GM19351 (cell line): ENCODE measurements around the gene CASQ1.

Experiments used
- ATAC-seq: cut with Tn5 transposase; IDR thresholded peaks from one replicate; pipeline ENCODE4 v1.9.1; 2021; ENCODE audit warnings: mild to moderate bottlenecking, moderate library complexity; ENCODE audit not compliant: unreplicated experiment

The CASQ1 gene

DNA sequence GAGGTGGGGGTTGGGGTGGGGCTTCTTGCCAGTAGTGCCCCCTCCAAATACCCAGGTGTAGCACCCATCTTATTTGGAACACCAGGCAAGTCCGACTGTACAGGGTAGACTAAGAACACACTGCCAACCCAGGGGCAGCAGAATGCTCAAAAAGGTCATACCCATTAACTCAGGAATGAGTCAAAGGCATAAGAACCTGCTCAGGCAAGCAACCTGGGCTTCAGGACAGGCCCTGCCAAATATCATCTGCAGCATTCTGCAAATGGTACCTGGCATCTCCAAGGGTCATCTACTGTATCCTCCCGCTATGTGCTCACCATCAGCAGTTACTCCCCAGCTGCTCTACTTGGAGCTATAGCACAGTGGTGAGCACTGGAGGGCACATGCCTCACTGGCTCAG, 34.2 kb downstream of the CASQ1 start:
- ATAC-seq: no peak

DNA sequence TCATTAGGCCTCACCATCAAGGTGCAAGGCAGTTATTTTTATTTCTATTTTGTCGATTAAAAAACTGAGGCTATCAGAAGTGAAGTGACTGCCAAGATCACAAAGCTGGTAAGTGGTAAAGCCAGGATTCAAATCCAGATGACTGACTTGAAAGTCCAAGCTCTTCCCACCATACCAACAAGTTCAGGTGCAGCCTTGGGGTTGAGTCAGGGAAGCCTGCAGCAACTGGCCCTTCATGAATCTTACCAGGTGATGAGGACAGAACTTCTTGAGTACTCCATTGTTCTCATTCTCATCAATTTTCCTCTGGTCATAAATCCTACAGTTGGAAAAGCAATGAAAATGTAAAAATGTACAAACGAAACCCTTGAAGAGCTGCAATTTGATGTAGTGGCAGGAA, 35.0 kb downstream of the CASQ1 start:
- ATAC-seq: no peak

DNA sequence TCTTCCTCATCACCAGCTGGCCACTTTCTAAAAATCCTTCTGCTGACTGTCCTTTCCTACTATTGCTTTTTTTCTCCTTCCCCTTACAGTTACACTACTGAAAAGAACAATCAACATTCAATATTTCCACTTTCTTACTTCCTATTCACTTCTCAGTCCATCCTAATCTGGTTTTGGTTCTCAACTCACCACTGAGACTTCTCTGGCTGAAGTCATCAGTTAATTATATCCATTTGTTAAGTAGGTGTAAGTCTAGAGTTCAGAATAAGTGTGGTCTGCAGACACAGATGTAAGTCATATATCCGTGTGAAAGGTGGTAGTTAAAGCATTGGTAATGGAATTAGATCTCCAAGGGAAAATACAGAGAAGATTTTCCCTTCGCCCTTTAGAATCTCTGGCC, 36.2 kb downstream of the CASQ1 start:
- ATAC-seq: peak; percentile 65

DNA sequence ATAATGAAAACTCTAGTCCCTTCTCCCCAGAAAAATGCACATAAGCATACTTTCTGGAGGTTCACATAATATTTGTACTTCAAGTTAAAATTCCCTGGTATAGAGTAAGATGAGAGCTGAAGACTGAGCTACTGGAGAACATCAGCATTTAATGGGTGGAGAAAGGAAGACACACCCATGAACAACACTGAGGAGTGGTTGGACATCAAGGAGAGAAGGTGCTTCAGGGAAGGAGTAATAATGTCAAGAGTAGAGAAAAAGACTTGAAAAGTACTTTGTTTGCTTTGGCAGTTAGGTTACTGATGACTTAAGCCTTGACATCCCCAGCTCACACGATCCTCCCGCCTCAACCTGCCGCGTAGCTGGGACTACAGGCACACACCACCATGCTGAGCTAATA, 36.7 kb downstream of the CASQ1 start:
- ATAC-seq: no peak

DNA sequence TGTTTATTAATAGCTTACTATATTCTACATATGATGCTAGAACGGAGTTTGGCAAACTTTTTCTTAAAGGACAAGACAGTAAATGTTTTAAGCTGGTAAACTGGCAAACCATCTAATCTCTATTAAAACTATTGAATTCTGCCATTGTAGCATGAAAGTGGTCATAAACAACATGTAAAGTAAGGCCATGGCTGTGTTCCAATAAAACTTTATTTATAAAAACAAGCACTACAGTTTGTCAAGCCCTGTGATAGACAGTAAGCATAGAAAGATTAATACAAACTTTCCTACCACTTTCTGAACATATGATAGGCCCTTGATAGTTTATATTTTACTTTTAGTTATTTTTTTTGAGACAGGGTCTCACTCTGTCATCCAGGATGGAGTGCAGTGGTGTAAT, 37.2 kb downstream of the CASQ1 start:
- ATAC-seq: no peak

DNA sequence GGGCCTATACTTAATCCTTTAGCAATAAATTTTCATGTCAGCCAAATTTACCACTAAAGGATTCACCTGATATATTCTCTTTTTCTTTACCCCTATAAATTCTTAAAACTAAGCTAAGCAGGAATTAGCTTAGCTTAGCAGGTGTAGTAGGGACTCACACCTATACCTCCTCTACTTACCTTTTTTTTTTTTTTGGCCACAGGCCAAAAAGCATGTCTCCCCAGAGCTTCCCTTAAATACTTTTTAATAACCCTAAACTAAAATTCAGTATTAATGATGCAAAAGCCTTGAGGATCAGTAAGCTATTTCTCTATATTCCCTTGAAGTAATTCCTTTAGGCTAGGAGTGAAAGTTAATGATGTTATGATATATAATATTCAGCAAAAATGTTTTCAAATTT, 38.1 kb downstream of the CASQ1 start:
- no peak for ATAC-seq

DNA sequence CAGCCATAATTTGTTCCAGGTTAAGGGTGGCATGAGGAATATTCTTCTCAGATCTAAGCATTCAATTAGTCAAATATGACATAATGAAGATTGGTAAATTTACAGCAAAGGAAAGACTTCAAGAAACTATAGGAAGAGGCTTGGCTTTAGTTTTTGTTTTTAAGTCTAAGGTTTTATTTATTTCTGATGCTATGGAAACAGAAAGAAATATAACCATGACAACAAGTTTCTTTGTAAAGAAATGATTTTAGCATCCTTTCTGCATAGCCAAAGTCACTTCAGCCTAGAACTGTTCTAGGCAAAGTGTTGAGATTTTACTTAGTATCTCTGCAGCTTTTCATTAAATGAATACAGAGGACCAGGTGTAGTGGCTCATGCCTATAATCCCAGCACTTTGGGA, 42.5 kb downstream of the CASQ1 start:
- no peak for ATAC-seq

DNA sequence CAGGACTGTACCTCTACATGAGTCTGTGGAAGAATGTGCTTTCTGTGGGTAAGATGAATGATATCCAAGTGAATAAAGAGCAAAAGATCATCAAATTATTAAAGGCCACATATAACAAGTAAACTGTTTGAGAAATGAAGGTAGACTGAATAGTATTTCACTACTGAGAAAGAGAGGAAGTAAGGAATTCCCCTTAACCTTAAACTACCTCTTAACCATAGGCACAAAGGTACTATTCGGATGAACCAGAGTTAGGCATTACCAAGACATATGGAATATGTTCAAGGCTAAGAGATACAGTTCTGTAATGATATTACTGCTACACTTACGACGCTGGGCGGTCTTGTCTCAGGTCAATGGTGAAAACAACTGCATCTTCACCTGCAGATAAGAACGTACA, 46.4 kb downstream of the CASQ1 start:
- no peak for ATAC-seq

DNA sequence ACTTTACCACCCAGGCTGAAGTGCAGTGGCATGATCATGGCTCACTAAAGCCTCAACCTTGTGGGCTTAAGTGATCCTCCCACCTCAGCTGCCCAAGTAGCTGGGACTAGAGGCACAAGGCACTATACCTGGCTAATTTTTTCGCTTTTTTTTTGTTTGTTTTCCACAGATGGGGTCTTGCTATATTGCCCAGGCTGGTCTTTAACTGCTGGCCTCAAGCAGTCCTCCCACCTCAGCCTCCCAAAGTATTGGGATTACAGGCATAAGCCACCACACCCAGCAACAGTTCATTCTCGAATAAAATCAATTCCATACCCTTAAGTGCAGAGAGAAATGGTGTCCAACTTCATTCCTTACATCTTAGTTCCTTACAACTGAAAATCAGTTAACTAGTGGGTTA, 47.2 kb downstream of the CASQ1 start:
- no peak for ATAC-seq

DNA sequence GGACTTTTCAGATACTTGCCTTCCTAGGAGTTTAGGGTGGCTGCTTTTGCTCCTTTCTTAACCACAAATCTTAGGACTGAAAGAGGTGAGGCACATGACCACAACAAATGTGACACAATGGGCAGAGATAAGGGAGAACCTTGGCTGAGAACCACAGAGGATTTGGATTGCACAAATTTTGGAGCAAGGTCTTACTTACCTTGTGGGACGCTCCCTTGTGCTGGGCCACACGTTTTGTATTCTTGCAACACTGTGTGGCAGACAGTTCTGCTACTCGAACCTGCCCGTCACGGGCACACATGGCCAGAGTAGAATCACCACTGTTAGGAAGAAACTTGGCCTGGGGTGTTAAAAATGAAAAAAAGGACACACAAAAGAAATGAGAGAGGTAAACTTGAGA, 48.0 kb downstream of the CASQ1 start:
- no peak for ATAC-seq

DNA sequence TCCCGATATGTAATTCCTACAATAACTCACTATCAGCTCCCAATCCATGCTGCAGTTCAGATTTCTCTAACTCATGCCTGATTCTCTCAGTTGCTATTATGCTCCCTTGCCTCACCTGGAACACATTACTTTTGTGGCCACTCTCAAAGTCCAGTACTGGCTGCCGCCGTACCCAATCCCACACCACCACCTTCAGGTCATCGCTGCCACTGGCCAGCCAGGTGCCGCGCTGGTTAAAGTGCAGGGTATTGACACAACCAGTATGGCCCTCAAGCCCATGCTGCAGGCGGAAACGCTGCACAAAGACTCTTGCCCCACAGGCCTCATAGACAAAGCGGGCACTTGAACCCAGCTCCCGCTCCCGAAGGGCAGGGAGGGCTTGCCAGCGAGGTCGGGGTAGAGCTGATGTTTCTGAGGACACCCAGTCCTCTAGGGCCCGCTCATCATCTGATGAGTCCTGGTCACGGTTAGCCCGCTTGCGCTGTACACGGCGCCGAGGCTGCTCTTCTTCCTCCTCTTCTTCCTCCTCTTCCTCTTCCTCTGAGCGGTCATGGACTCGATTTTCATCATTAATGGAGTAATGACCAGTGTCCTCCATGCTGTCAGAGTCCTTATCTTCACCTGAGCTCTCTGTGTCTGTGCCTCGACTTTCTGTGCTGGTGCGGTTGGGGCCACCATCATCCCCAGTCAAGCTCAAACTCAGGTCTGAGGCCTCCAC, 49.4 kb downstream of the CASQ1 start:
- ATAC-seq: no peak

DNA sequence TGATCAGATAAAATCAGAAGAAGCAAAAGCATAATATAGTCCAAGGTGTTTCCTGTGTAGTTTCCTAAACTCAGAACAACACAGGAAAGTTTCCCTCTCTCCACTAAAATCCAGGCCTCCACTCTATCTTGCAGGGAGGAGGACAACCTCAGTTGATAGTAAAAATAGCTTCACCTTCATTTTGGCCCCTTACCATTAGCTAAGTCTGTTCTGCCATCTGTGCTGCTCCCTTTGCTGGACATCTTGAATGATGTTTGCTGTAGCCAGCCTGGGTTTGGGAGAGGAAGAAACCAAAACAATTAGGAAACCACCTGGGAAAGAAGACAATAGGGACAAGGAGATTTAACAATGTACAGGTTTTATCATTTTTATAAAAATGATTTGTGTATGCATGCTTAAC, 53.4 kb downstream of the CASQ1 start:
- no peak for ATAC-seq

DNA sequence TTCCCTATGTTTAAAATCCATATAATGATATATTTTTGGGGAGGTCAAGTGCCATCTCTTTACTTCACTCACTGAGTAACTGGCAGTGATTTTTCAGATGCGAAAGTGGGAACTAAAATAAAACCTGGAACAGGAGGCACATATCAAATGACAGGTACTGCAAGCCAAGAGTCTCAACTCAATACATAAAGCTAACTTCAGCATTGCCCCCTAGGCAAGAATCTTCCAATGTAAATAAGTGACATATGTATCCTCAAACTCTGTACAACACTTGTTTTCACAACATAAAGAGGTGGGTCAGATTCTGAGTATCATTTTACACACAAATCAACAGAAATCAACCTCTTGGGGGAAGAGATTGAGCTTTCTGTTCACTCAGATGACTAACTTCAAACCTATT, 53.8 kb downstream of the CASQ1 start:
- ATAC-seq: no peak

DNA sequence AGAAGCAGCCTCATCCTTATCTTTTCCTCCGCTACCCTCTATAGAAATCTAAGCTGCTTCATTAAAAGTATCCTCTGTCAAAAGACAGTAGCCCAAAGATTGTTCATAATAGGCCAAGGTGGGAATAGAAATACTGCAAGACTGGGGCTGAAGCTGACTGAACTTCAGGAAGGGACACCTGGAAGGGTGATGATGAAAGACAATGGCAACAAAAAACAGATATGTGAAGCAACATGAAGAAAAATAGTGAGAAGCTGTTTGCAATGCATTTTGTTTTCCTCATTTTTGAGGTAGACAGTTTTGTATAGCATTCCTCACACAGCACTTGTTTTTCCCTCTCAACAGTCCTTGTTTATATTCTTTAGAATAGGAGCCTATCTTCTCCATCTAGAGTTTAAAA, 55.1 kb downstream of the CASQ1 start:
- no peak for ATAC-seq

DNA sequence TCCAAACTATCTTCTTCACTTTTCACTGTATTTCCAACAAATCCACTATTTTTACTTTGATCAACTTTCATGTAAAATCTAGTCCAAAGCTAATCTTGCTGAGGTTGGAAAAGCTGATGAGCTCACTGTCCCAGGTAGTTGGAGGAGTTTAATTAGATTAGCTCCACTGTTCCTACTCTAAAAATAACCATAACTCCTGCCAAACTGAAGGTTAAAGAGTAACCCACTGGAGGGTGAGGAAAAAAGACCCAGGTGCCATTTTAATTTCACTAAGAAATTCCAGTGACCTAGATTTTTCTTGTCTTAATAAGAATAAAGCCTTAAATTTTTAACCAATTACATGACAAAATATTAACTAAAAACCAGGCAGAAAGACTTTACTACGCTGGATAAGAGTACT, 56.7 kb downstream of the CASQ1 start:
- ATAC-seq: no peak

DNA sequence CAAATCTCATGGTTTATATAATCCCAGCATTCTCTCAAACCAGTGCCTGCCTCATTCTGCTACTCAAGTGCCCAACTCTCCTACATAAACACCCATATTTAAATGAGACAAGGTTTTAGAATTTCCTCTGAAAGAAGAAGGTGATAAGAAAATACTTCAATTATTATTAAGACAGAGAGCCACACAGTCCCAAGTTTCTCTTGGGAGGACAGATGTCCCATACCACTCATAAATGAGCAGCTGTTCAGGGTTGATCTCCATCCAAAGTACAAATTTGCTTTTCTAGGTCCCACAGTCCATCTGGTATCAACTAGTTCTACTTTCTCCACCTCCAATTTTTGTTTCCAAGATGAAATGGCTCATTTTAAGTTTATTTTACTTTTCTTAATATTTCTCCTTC, 60.6 kb downstream of the CASQ1 start:
- no peak for ATAC-seq
